GM13976 (cell line): ENCODE measurements around the gene PROM1.

Source experiments
- DNase-seq: peaks from one replicate; pipeline ENCODE4 v3.0.0; 2012; ENCODE audit warnings: low spot score
- CTCF ChIP-seq: IDR thresholded peaks from 2 replicates; pipeline ENCODE4 v1.5.1; 2012; ENCODE audit warnings: borderline replicate concordance, mild to moderate bottlenecking; ENCODE audit not compliant: insufficient read depth; ENCODE audit errors: extremely low read depth, missing control alignments, control extremely low read depth
- in situ Hi-C: fragments of 300-500 bp; cut with MboI; formaldehyde crosslinking; loops from one replicate; pipeline ENCODE4 v1.12.0; 2022; ENCODE audit warnings: low sequenced_read_pairs, mixed read lengths, inconsistent platforms; ENCODE audit not compliant: unreplicated experiment

Gene PROM1

GRCh38 chr4:15921592-15921932, 162.3 kb downstream of the PROM1 start:
- DNase-seq: no peak
- in situ Hi-C loops: no loop called here

GRCh38 chr4:15920723-15921591, 162.9 kb downstream of the PROM1 start:
- no peak for DNase-seq
- TF ChIP-seq CTCF: no peak
- in situ Hi-C loops: no loop called here

More at GRCh38 chr4:15921592-15921932, 162.3 kb downstream of the PROM1 start:
- TF ChIP-seq CTCF: no peak

GRCh38 chr4:15918484-15919129, 165.2 kb downstream of the PROM1 start:
- in situ Hi-C loops: no loop called here
- no peak for TF ChIP-seq CTCF
- DNase-seq: no peak
